GM19238 (cell line): Measurements from ENCODE around the gene ENDOV.

Experiments
- DNase-seq: peaks from one replicate; pipeline ENCODE4 v3.0.0; 2011; ENCODE audit warnings: low spot score; ENCODE audit not compliant: insufficient read length

Gene ENDOV

DNA sequence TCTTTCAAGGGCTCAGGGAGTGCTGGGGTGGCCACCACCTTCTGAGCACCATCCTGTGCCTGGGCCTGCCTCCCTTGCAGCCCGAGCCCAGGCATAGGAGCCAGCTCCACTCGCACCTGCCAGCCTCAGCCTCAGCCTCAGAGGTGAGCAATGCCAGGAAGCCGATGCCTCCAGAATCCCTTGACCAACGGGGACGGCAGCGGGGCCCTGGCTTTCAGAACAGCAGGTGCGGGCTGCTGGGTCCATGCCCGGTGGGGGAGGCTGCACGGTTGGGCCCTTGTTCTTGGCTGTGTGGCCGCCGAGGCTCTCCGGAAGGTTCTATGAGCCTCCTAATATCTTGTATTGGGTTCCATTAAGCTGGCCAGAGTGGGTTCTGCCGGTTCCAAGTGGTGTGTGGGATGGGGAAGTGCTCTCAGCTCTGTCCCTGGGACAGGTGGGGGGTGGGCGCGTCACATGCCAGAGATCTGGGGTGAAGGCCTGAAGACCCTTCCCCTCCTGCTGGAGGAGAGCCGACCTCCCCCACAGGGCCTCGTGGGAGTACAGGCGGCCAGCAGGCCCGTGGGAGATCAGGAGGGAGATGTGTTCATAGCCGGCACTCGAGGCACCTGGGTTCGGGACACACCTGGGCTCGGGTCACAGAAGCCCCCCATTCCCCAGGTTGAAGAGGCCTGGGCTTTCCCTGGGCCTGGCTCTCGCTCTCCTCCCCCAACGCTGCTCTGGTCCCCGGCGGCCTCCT lies 34.4 kb downstream of the ENDOV start:
- DNase-seq, result no peak

DNA sequence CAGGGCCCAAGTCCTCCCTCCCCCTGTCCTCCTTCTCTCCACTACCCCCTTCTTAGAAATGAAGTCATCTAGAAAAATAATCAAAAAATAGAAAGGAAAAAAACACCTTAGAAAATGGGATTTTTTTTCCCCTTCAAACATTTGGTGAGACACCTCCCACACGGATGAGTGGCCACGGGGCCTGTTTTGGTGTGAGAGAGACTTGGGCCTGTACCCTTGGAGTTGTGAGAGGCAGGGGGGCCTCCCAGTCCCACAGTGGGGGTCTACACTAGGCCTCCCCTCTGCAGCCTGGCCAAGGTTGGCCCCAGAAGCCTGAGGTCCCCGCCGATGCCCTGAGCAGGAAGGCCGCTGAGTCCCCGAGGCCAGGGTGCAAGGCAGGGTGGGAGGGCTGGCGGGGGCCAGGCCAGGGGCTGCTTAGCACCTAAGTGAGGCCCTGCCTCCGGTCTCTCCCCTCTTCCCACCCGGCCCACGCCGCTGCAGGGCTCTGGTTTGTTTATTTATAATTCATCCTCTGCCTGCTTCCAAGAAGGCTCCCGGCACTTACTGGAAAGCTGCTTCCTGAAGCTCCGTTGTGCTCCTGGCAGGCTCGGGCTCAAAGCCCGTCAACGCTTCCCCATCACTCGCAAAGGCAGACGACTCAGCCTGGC lies 35.1 kb downstream of the ENDOV start:
- DNase-seq, result no peak

DNA sequence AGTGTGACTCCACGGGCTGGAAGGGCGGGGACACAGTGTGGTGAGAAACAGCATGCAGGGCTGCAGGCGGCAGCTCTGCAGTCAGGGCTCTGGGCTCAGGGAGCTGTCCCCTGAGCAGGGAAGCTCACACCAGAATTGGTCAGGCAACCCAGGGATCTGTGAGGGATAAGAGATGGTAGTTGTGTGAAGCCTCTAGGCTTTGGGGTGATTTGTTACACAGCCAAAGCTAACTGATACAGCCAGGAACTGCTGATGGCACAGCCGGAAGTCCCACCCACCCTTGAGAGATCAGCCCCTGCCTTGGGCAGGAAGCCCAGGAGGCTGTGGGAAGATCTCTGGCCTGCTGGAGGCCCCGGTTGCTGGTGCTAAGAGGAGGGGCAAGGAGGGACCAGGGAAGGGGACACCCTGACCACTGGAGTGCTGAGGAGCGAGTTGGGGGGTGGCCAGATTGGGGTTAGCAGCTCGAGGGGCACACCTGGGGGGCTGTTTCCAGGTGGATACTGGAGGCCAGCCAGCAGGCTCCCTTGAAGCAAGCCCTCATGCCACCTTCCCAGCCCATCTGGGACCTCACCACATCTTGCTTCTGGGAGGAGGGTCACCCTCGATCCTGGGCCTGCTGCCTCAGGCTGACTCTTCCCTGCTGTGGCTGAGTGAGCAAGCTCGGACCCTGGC lies 36.3 kb downstream of the ENDOV start:
- DNase-seq, result no peak

DNA sequence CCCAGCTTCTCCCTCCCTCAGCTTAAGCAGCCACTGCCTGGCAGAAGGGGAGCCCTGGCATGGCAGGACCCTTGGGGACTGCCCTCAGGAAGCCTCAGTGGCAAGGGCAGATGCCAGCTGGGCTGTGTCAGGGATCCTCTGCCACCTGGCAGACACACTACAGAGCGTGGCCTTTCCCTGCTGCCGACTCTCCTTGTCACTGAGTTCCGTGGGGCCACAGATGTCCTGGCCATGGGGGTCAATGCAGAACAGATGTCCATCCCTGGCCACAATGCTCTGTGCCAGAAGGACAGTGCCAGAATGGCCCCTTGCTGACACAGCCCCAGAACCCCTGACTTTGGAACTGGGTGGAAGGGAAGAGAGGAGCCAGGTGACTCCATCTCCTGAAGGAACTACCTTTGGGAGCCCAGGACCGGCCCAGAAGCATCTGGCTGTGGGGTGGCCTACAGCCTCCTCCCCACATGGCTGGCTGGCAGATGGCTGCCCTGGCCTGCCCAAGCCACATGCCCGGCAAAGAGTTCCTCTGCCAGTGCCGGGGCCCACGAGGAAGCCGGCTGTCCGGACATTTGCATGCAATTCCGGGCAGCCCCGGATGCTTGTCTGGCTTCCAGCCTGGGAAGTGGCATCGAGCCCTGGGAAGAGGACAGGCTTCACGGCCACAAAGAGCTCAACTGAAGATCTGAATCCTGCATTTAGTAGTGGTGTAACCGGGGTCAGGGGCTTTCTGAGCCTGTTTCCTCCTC lies 37.4 kb downstream of the ENDOV start:
- no peak for DNase-seq

DNA sequence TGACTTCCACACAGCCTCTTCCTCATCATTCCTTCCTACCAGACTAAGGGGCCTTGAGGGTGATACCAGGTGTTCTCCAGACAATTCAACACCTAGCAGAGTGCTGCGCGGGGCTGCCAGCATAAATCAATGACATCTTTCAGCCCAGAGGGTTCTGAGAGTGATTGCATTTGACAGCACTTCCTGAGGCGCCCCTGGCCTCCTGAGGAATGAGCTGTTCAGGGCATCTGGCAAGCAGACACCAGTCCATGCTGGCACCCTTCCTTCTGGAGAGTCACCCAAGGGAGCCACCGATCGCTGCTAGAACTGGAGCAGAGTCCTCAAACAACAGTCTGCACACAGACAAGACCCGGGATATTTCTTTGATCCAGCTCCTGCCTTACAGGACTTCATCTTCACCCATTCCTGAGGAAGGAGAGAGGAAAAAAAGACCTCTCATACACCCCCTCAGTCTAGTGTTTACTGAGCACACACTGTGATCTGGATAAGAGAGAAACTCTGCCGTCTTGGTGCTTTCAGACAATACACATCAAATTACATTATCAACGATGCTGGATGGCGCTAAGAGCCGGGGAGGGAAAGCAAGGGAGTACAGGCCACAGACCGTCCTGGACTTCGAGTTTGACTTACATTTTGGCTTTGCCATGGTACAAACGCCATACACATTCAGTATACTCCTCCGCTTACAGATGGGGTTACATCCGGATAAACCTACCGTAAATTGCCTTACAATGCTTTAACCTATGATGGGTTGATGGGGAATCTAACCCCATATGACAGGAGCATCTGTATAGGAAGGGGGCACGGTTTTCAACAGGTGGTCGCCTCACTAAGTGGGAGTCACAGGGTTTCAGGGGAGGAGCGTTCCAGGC lies 38.4 kb downstream of the ENDOV start:
- no peak for DNase-seq

DNA sequence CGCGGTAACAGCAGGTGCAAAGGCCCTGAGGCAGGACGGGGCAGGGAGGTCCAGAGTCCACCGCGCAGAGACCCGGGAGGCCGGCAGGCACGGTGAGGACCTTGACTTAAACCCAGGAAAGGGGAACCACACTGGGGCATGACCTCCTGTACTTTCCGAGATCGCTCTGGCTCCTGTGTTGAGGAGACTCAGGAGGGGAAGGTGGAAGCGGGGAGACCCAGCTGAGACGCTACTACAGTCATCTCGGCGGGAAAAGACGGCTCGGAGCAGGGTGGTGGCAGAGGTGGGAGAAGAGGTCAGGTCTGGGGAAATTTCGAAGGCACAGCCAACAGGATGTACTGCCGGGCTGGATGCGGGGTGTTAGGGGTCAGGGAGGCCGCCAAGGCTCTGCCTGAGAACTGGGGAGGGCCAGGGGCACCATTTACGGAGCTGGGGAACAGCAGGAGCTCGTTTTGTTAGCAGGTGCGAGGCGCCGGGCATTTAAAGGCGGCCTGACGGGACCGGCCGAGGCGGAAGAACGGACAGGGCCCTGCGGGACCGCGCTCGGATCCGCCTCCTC lies 39.1 kb downstream of the ENDOV start:
- DNase-seq, result no peak

DNA sequence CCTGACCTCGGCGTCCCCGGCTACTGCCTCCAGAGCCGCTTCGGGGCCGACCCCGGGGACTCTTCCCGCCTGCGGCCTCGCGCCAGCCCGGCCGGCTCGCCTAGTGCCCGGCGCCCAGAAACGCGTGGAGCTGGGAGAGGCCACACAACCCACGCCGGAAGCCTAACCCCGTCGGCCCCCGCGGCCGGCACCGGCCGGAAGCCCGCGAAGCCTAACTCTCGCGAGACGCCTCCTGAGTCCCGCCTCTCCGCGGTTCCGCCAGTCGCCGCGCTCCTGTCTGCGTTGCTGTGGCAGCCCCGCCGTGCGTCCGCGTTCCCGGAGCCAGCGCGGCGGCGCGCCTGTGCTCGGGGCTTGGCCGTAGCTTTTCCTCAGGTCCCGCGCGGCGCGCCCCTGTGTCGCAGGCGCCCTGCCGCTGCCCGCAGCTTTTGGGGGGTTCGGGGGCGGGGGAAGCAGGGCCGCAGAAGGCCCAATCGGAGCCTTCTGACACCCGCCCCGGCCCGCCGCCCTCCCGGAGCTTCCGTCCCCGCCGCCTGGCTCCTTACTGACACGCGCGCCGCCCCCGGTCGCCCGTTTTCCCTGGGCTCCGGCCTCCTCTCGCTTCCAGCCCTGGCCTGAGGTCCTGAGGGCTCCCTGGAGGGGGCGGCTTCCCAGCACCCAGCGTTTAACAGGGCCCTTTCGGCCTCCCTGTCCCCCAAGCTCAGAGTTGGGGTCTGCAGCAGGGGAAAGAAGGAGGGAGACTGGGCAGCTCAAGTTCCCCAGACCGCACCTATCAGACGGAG lies 39.8 kb downstream of the ENDOV start:
- DNase-seq, result peak; percentile 100

DNA sequence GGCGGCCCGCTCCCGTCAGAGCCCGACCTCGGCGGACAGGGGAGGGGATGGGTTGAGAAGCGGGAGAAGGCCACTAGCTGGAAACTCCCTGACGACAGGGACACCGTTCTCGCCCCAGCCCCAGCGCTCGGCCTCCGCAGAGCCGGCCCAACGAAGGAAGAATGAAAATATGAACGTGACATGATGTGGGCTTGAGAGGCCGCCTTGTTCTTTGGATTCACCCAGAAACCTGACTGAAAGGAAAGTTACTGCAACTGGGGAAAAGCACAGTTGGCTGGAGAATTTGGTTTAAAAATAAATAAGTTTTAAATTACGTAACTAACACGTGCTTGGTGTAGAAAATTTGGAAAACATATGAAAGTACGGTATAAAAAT lies 40.4 kb downstream of the ENDOV start:
- DNase-seq, result peak; percentile 81

DNA sequence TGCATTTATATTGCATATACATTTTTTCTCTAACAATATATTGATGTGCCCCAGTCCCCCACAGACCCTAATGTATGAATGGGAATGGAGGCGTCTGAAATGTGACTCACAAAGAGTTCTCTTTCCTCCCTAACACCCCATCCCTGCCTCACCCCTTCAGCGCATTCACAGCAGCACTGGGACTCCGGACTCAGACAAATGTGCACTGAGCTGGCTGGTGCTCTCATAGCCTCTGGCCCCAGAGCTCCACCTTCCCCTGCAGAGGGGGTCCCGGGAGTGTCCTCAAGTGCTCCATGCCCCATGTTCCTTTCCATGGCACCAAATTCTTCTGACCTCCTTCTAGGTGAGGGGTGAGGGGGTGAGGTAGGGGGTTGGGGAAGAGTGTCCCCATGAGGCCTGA lies 40.8 kb downstream of the ENDOV start:
- DNase-seq, result no peak

DNA sequence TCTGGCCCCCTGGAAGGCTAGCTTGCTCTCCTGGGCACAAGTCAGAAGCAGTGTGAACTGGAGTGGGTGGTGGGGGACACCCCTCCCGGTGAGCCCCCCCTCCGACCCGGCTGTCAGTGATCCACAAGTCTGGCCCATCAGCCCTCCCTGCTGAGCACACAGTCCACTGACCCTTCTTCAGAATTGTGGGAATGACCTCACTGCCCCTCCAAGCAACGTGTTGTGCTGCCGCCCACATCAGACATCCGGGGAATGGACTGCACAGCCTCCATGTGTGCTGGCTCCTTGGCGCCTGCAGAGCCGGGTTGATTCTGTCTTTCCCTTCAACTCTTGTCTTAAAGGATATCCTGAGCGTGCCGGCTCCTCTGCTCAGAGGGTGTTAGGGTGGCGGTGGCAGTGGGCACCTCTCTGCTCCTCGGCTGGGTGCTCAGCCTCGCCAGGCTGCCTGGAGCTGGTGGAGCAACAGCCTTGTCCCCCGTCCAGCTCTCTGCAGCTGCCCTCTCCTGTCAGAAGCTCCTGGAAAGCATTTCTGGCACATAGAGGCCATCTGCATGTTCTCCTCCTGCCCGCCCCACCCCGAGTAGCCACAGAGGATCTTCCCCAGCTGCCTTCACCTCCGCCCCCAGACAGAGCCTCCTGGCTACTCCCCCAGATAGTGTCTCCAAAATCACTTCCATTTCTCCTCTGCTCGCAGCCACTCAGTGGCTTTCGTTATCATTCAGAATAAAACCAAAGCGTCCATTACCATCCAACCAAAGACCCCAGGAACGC lies 41.7 kb downstream of the ENDOV start:
- DNase-seq, result no peak

DNA sequence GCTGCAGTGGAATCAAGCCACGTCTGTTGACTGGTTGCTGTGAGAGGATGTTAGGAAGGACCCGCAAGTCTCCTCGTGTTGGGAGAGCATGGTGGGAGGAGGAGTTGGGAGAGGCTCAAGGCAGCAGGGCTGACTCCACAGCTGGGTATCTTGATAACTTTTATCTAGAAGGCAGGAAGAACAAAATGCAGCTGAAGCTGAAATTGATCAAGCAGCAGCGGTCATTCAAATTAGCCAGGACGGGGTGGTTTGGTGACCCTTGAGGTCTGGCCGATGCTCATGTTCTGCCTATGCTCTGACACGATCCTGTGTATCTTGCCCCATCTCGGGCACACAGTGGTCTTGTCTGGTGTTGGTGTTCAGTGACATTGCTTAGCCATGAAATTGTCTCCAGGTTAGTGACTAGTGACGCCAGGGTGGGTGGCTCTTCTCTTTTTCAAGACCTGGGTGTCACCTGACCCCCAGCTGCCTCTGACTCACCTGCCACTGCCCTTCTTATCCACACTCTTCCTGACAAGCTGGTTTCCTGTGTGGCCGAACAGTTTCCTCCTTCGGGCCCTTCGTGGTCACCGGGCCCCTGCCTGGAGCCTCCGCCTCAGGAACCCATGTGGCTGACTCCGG lies 42.4 kb downstream of the ENDOV start:
- no peak for DNase-seq

DNA sequence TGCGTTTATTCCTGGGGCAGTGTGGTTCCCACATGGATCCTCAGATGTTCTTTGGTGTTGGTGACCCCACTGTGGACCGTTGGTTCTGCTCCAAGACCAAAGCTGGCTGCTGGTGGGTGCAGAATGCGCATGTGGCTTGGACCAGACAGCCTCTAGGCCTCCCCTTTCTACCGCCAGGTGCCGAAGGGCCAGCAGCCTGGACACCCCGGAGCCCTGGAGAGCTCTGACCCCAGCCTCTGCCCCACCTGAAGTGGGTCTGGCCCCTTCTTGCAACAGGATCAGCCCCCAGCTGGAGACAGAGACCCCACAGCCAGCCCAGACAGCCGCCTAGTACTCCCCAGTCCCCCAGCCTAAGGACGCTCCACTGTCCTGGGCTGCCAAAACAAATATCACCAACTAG lies 43.0 kb downstream of the ENDOV start:
- no peak for DNase-seq

DNA sequence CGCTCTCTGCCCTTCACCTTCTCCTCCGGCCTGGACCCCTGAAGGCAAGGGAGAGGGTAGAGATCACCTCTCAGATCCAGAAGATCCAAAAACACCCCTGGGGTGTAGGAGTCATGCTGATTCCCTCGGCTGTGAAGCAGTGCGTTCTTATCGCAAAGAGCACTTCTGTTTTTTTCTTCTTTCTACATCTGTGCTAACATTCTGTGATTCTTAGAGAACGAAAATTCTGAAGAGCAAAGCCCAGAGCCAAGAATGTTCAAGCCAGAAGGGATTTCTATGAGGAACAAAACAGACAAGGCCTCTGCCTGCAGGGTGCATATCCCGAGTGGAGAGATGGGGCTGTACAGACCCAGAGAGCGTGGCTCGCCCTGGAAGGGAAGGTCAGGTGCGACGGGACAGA lies 44.3 kb downstream of the ENDOV start:
- DNase-seq, result no peak

DNA sequence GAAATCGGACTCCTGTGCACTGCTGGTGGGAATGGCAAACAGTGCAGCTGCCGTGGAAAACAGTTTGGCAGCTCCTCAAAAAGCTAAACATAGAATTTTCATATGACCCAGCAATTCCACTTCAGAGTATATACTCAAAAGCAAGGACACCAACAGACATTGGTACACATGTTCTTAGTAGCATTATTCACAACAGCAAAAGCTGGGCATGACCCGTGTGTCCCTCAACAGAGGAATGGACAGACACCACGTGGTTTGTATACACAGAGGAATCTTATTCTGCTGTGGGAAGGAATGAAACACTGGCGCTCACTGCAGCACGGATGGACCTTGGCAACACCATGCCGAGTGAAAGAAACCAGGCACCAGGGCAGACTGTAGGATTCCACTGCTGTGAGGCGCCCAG lies 45.5 kb downstream of the ENDOV start:
- no peak for DNase-seq

DNA sequence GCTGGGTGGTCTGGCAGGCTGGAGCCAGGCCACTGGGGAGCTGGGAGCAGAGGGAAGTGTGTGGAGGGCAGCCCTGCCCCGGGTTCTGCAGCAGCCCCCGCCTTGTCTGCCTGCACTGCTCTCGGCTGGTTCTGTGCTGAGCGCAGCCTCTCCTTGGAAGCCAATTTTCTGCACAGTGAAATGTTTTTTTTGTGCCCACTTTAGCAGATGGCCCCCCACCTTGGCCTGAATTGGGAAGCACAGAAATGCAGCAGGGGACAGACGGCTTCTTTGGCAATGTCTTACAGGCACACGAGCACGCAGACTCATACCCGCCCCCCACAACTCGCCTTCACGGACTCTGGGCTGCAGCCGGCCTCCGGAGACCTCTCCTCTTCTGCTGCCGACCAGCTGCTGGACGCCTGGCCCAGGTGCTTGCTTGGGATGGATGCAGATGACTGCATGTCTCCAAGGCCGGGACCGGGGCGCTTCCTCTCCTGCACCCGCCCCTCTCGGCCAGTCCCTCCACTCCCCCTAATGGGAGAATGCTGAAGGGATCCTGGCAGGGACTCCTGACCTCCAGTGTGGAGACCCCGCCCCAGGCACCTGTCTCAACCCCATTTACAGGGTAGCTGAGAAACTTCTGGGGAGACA lies 46.7 kb downstream of the ENDOV start:
- DNase-seq, result no peak

DNA sequence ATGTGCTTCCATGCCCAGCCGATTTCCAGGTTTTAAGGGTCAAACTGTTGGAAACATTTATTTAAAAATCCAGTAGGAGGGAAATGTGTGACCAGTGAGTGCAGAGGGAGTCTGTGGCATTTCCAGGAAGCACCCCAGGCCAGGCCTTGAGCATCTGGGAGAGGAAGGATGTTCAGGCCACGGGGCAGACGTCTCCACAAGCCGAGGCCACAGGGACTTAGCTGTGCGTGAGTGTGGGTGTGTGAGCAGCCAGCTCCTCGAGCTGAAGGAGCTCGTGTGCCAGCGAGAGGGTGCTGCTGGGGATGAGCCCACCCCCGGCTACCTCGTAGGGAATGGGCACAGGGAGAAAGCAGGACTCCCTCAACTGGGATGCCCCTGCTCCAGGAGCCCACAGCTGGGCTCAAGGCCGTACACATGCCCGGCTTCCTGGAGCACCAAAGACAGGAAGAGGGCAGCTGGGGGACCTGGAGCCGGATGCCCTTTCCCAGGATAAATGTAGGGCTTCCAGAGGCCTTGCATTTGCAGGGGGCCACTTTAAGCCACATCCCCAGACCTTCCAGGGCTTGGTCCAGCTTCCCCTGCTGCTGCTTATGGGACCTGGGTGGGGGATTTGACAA lies 48.9 kb downstream of the ENDOV start:
- DNase-seq, result no peak

DNA sequence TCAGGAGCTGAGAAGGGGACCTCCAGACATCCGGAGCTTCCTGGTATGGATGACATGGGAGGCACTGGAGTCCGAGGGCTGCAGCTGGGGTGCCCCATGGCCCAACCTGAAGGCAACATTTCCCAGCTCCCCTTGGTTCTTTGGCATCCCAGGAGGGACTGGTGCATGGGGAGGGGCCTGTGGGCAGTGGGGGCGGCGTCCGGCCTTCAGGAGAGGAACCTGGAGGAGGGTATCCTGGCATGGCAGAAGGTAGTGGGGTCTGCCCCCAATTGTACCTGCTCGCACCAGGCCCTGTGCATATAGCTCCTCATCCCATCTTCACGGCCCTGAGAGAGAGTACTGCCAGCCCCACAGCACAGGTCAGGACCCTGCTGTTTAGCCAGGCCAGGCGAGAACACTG lies 49.5 kb downstream of the ENDOV start:
- no peak for DNase-seq
